Upper lobe of right lung (tissue), 1 donor: Measurements from ENCODE around the gene PPFIA1. TPM values are rescaled to one million over a fixed set of nuclear protein-coding genes. Genes with fewer than 3 reads are reported as not detected.

Experiments
- ATAC-seq: fragments of 200-7000 bp; cut with Tn5 transposase; one replicate; pipeline ENCODE4 v1.9.1; 2020; ENCODE audit warnings: mild to moderate bottlenecking, moderate library complexity
- DNase-seq: peaks from one replicate; pipeline ENCODE4 v3.0.0-alpha.2; 2020
- H3K27ac ChIP-seq: fragments of 200-600 bp; one replicate; pipeline ENCODE4 v1.8.0; 2022
- H3K27me3 ChIP-seq: fragments of 200-600 bp; one replicate; pipeline ENCODE4 v1.8.0; 2022; ENCODE audit warnings: mild to moderate bottlenecking
- H3K36me3 ChIP-seq: fragments of 200-600 bp; one replicate; pipeline ENCODE4 v1.8.0; 2022
- H3K4me1 ChIP-seq: fragments of 200-600 bp; one replicate; pipeline ENCODE4 v1.8.0; 2022
- H3K4me3 ChIP-seq: fragments of 200-600 bp; one replicate; pipeline ENCODE4 v1.8.0; 2022; ENCODE audit warnings: mild to moderate bottlenecking
- H3K9me3 ChIP-seq: fragments of 200-600 bp; one replicate; pipeline ENCODE4 v1.8.0; 2022
- CTCF ChIP-seq: fragments of 200-600 bp; IDR thresholded peaks from one replicate; pipeline ENCODE4 v1.8.0; 2022; ENCODE audit warnings: antibody characterized with exemption
- intact Hi-C: fragments of 100-400 bp; cut with DNase I; formaldehyde crosslinking; loops from one replicate; pipeline ENCODE4 v1.11.0; 2022
- total RNA-seq: library from RNA; stranded (reverse); fragmentation: NEBNext Ultra II Directional; extraction: Animal tissue kit (Norgen Biotek cat#: 25700); gene quantifications from one replicate; pipeline ENCODE4 v1.2.1, GENCODE V29; 2021
- donor health status: DM: no; HTN: yes; CAD: no; lungs with severe emphysema.

PPFIA1 gene
- total RNA-seq, 1 donor from 2014 or later = 73.3 TPM

GRCh38 chr11:70303070-70303469 is 32.6 kb downstream of the PPFIA1 start:
- intact Hi-C loops = no loop called here
- ATAC-seq = no peak
- no peak for DNase-seq
- H3K4me3 ChIP-seq = no peak overlapping the region
- peaks cover 10% of the 10 kb centered on the region for H3K4me1 ChIP-seq
- no peaks in the 10 kb centered on the region for H3K9me3 ChIP-seq
- H3K36me3 ChIP-seq = peaks cover 44% of the 10 kb centered on the region
- H3K27me3 ChIP-seq = no peaks in the 10 kb centered on the region
- H3K27ac ChIP-seq = no peak overlapping the region
- no peak for TF ChIP-seq CTCF

GRCh38 chr11:70304208-70304603 is 33.7 kb downstream of the PPFIA1 start:
- intact Hi-C loops = no loop called here
- DNase-seq (no peak), ATAC-seq (no peak)
- no peak for TF ChIP-seq CTCF
- Histone ChIP-seq H3K27me3 (no peaks in the 10 kb centered on the region), H3K4me1 (peaks cover 10% of the 10 kb centered on the region), H3K27ac (no peak overlapping the region), H3K36me3 (peaks cover 35% of the 10 kb centered on the region), H3K4me3 (no peak overlapping the region), H3K9me3 (no peaks in the 10 kb centered on the region)

GRCh38 chr11:70305501-70305900 is 35.0 kb downstream of the PPFIA1 start:
- peaks cover 10% of the 10 kb centered on the region for H3K4me1 ChIP-seq
- no peak for ATAC-seq

GRCh38 chr11:70306586-70307033 is 36.1 kb downstream of the PPFIA1 start:
- DNase-seq = no peak
- H3K36me3 ChIP-seq = peaks cover 20% of the 10 kb centered on the region
- no peak for TF ChIP-seq CTCF
- intact Hi-C loops = no loop called here
- H3K4me1 ChIP-seq = peaks cover 10% of the 10 kb centered on the region
- H3K9me3 ChIP-seq = no peaks in the 10 kb centered on the region
- no peak for ATAC-seq
- no peak overlapping the region for H3K27ac ChIP-seq
- no peak overlapping the region for H3K4me3 ChIP-seq
- H3K27me3 ChIP-seq = no peaks in the 10 kb centered on the region

More at GRCh38 chr11:70305501-70305900, 35.0 kb downstream of the PPFIA1 start:
- Histone ChIP-seq H3K9me3 (no peaks in the 10 kb centered on the region), H3K4me3 (no peak overlapping the region), H3K27ac (no peak overlapping the region), H3K27me3 (no peaks in the 10 kb centered on the region), H3K36me3 (peaks cover 30% of the 10 kb centered on the region)
- no peak for DNase-seq
- TF ChIP-seq CTCF = no peak
- intact Hi-C loops = no loop called here

- H3K36me3 ChIP-seq = peaks cover 22% of the 10 kb centered on the region
- no peaks in the 10 kb centered on the region for H3K9me3 ChIP-seq
- no peak for ATAC-seq
- H3K4me1 ChIP-seq = peaks cover 10% of the 10 kb centered on the region
- no peak for DNase-seq
- no peak overlapping the region for H3K27ac ChIP-seq
- intact Hi-C loops = no loop called here
- no peak for TF ChIP-seq CTCF
- H3K4me3 ChIP-seq = no peak overlapping the region
- H3K27me3 ChIP-seq = no peaks in the 10 kb centered on the region
Measured at GRCh38 chr11:70307176-70307575, 36.7 kb downstream of the PPFIA1 start.

GRCh38 chr11:70311616-70312015 is 41.1 kb downstream of the PPFIA1 start:
- intact Hi-C loops = no loop called here
- Histone ChIP-seq H3K9me3 (no peaks in the 10 kb centered on the region), H3K36me3 (peaks cover 19% of the 10 kb centered on the region), H3K27ac (no peak overlapping the region), H3K4me3 (no peak overlapping the region), H3K4me1 (no peaks in the 10 kb centered on the region), H3K27me3 (no peaks in the 10 kb centered on the region)
- ATAC-seq = no peak
- DNase-seq = no peak
- TF ChIP-seq CTCF = no peak
